Mucosa of descending colon (tissue), 3 donors: ENCODE measurements around the gene MEIS2. TPM values are rescaled to one million over a fixed set of nuclear protein-coding genes. Genes with fewer than 3 reads are reported as not detected.

Experiments used
- ATAC-seq: fragments of 200-7000 bp; cut with Tn5 transposase; one replicate; pipeline ENCODE4 v1.9.1; 2020; ENCODE audit warnings: mild to moderate bottlenecking, moderate library complexity
- DNase-seq, 3 donors: peaks; one replicate each; pipeline ENCODE4 v3.0.0-alpha.2; 2020
- H3K36me3 ChIP-seq: fragments of 200-600 bp; one replicate; pipeline ENCODE4 v1.8.0; 2021; ENCODE audit warnings: low read depth, mild to moderate bottlenecking
- H3K4me1 ChIP-seq: fragments of 200-600 bp; one replicate; pipeline ENCODE4 v1.8.0; 2021; ENCODE audit warnings: low read depth, mild to moderate bottlenecking
- H3K4me3 ChIP-seq: fragments of 200-600 bp; one replicate; pipeline ENCODE4 v1.8.0; 2021; ENCODE audit warnings: mild to moderate bottlenecking
- H3K9me3 ChIP-seq: fragments of 200-600 bp; one replicate; pipeline ENCODE4 v1.8.0; 2021; ENCODE audit warnings: mild to moderate bottlenecking
- intact Hi-C, 2 donors: fragments of 100-400 bp; cut with DNase I in 1 of 2; cut with micrococcal nuclease in 1 of 2; formaldehyde crosslinking; loops; one replicate each; pipeline versions ENCODE4 v1.11.0 to v1.11.1; 2022; cut with DNase I, micrococcal nuclease
- total RNA-seq, 3 donors: library from RNA; stranded (reverse); fragmentation: NEBNext Ultra II Directional in 2 of 3; extraction: Animal tissue kit (Norgen Biotek cat#: 25700) in 2 of 3; gene quantifications; one replicate each; pipeline versions ENCODE4 v1.2.1 to v1.2.4, GENCODE V29; 2021 to 2023
- TF ChIP-seq, protein P1 (sequence below): fragments of 200-600 bp; IDR thresholded peaks from one replicate; pipeline ENCODE4 v1.8.0; 2022; ENCODE audit warnings: antibody characterized with exemption, mild to moderate bottlenecking
- donor health status: DM: no; HTN: no; CAD: no; lungs with moderate emphysema.
- donor health status: DM: no; HTN: no; CAD: no.
- donor health status: DM: no; HTN: yes; CAD: no.

MEIS2 gene
- total RNA-seq, 3 donors from 2014 or later, result 3.8 to 93.3 (median 8.9) TPM

DNA sequence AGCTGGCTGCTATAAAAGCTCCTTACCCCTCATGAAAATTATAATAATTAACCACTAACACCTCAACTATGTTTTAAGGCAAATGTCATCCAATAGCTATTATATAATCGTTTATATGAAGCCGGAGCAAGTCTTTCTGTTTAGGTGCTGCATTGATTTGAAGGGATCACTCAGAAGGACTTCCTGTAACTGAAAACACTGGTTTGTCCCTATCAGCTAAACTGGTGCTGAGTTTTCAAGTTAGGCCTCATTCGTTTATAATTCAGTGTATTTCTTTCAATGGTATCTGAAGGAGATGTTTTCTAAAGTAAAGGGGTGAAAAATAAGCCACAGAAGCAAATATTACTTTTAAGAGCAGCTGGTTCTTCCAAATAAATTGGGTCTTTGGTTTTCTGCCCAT, 14.2 kb downstream of the MEIS2 start:
- intact Hi-C loops, result no loop called here
- DNase-seq, result no peak
- TF ChIP-seq, protein P1, sequence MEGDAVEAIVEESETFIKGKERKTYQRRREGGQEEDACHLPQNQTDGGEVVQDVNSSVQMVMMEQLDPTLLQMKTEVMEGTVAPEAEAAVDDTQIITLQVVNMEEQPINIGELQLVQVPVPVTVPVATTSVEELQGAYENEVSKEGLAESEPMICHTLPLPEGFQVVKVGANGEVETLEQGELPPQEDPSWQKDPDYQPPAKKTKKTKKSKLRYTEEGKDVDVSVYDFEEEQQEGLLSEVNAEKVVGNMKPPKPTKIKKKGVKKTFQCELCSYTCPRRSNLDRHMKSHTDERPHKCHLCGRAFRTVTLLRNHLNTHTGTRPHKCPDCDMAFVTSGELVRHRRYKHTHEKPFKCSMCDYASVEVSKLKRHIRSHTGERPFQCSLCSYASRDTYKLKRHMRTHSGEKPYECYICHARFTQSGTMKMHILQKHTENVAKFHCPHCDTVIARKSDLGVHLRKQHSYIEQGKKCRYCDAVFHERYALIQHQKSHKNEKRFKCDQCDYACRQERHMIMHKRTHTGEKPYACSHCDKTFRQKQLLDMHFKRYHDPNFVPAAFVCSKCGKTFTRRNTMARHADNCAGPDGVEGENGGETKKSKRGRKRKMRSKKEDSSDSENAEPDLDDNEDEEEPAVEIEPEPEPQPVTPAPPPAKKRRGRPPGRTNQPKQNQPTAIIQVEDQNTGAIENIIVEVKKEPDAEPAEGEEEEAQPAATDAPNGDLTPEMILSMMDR, result no peak

DNA sequence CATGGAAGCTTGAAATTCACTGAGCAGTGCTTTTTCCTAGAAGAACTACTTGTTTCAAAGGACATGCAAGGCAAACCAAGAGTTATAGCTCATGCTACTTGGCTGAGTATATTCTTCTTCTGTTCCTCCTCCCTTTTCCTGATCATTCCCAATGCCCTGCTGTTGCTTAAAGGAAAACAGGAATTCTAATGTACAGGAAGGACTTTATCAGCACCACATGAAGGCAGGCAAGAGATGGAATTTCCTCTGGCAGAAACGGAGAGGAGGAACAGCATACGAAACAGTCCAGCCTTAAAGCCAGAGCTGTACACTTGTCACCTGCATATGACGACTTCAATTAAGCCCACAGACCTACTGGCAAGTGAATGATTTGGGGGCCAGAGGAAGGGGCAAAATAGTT, 15.7 kb downstream of the MEIS2 start:
- TF ChIP-seq, protein P1, result no peak
- Histone ChIP-seq H3K36me3 (no peaks in the 10 kb centered on the region), H3K9me3 (no peaks in the 10 kb centered on the region), H3K4me3 (no peak overlapping the region), H3K4me1 (no peaks in the 10 kb centered on the region)
- no peak for DNase-seq
- intact Hi-C loops, result no loop called here
- ATAC-seq, result no peak

More for the DNA sequence above, 14.2 kb downstream of the MEIS2 start:
- H3K4me1 ChIP-seq, result no peaks in the 10 kb centered on the region
- ATAC-seq, result no peak
- H3K9me3 ChIP-seq, result no peaks in the 10 kb centered on the region
- no peaks in the 10 kb centered on the region for H3K36me3 ChIP-seq
- no peak overlapping the region for H3K4me3 ChIP-seq

DNA sequence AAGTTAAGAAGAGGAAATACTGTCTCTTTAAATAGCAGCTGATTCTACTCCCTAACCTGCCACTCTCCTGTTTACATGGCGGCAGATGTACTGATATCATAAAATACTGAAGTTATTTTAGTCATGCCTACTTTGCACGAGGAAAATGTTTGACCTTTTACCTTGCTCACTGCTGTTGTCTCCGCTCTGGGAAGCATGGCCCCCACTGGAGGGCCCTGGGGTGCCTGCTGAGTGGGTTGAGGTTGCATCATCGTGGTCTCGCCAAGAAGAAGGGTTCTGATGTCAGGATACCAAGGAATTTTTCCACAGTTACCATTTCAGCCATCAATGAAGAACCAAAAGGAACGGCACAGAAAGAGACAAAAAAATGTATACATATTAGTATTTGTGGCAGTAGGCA, 16.7 kb downstream of the MEIS2 start:
- no peak for ATAC-seq
- intact Hi-C loops, result no loop called here
- H3K4me3 ChIP-seq, result no peak overlapping the region
- H3K4me1 ChIP-seq, result no peaks in the 10 kb centered on the region
- no peaks in the 10 kb centered on the region for H3K36me3 ChIP-seq
- no peak for DNase-seq
- H3K9me3 ChIP-seq, result no peaks in the 10 kb centered on the region
- TF ChIP-seq, protein P1, result no peak

DNA sequence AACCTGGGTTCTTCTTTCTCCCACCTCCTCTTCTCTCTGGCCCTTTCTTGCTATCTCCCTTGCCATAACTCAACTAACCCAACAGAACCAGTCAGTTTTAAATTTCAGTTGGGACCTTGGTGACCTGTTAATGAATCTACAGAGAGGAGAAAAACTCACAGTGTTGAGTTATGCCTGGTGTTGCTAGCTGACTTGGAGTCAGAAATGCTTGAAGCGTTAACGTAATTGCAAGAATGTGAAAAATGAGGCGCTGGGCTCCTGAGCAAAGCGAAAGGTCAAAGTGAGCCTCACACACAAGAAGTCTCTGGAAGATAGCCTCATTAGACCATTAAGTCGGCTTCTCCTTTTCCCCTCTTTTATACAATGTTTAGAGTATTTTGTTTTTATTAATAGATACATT, 18.4 kb downstream of the MEIS2 start:
- no peak for ATAC-seq
- TF ChIP-seq, protein P1, result no peak
- Histone ChIP-seq H3K4me1 (no peaks in the 10 kb centered on the region), H3K36me3 (no peaks in the 10 kb centered on the region), H3K9me3 (no peaks in the 10 kb centered on the region), H3K4me3 (no peak overlapping the region)
- intact Hi-C loops, result no loop called here
- DNase-seq, result no peak

DNA sequence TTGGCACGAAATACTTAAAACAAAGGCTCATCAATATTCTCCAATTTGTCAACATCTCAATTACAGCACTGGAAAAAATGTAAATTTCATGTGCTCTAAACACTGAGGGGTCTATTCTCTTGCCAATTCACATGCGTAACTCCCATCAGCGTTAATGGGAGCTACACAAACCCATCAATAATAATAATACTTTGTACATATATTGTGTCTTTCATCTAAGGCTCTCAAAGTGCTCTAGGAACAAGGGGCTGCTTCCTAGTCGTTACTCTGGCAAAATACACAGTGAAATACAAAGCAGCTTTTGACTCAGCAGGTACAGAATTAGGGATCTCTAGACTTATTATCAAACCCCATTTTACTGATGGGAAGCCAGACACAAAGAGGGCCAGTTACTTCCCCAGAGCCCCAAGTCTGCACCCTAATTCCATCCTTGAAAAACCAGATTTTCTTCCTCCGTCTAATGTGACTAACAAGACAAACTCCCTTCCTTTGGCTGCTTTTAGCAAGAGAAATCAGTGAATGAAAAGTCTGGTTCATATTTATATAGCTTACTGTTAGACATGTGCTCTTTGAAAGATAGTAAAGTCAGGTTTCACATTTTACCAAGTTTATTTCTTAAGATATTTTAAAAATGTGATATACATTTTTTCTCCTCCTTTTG, 20.0 kb downstream of the MEIS2 start:
- Histone ChIP-seq H3K4me3 (no peak overlapping the region), H3K9me3 (no peaks in the 10 kb centered on the region), H3K4me1 (no peaks in the 10 kb centered on the region), H3K36me3 (no peaks in the 10 kb centered on the region)
- intact Hi-C loops, result no loop called here
- ATAC-seq, result no peak
- TF ChIP-seq, protein P1, result no peak
- no peak for DNase-seq

DNA sequence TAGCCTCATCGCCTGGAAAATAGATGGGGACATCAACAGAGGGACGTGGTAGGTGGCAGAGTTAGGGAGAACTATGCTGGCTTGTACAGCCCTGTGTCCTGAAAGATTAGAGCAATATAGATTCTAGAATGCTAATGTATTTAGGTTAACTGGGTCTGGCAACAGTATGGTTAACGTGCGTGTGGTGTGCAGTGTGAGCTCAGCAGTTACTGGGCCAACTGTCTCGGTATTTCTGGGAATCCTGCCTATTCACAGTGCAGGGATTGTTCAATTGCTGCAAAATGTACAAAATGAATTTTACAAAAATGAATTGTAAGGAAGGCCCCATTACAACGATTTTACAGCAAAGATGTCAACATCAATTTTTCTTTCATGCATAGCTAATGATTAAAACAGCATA, 20.6 kb downstream of the MEIS2 start:
- Histone ChIP-seq H3K4me3 (no peak overlapping the region), H3K9me3 (no peaks in the 10 kb centered on the region), H3K4me1 (no peaks in the 10 kb centered on the region), H3K36me3 (no peaks in the 10 kb centered on the region)
- no peak for DNase-seq
- no peak for ATAC-seq
- intact Hi-C loops, result no loop called here
- TF ChIP-seq, protein P1, result no peak
